DOHH2 (cell line): ENCODE measurements around the gene PTPN2.

Experiments used
- H3F3A ChIP-seq: fragments of 200-600 bp; sonication (generic), shearing (Covaris generic); 2 replicates; pipeline ENCODE4 v1.6.0; 2016; ENCODE audit warnings: antibody characterized with exemption, mild to moderate bottlenecking; ENCODE audit not compliant: control insufficient read depth, insufficient read depth
- H3K27ac ChIP-seq: fragments of 200-600 bp; sonication (generic); 2 replicates; pipeline ENCODE4 v1.5.1; 2014; ENCODE audit warnings: low read depth, mild to moderate bottlenecking, low read length, moderate library complexity
- H3K27me3 ChIP-seq: fragments of 200-600 bp; sonication (generic); 2 replicates; pipeline ENCODE4 v1.6.1; 2014; ENCODE audit warnings: mild to moderate bottlenecking, low read length, mixed read lengths; ENCODE audit not compliant: control insufficient read depth
- H3K36me3 ChIP-seq: fragments of 200-600 bp; sonication (generic); 2 replicates; pipeline ENCODE4 v1.6.1; 2014; ENCODE audit warnings: mild to moderate bottlenecking, low read length, moderate library complexity, mixed read lengths; ENCODE audit not compliant: control insufficient read depth
- H3K4me1 ChIP-seq: fragments of 200-600 bp; sonication (generic); 2 replicates; pipeline ENCODE4 v1.6.1; 2014; ENCODE audit warnings: mild to moderate bottlenecking, low read length, mixed read lengths; ENCODE audit not compliant: control insufficient read depth
- H3K4me2 ChIP-seq: fragments of 200-600 bp; sonication (generic); 2 replicates; pipeline ENCODE4 v1.6.0; 2014; ENCODE audit warnings: mild to moderate bottlenecking, low read length, moderate library complexity
- H3K4me3 ChIP-seq: fragments of 200-600 bp; sonication (generic); 2 replicates; pipeline ENCODE4 v1.5.1; 2014; ENCODE audit warnings: mild to moderate bottlenecking, low read length, mixed read lengths
- H3K79me2 ChIP-seq: fragments of 200-600 bp; sonication (generic); 2 replicates; pipeline ENCODE4 v1.6.1; 2014; ENCODE audit warnings: mild to moderate bottlenecking, low read length, mixed read lengths; ENCODE audit not compliant: control insufficient read depth
- H3K9me2 ChIP-seq: fragments of 200-600 bp; sonication (generic); replicated peaks from 2 replicates; pipeline ENCODE4 v1.6.1; 2014; ENCODE audit warnings: mild to moderate bottlenecking, low read length, mixed read lengths; ENCODE audit not compliant: control insufficient read depth
- H3K9me3 ChIP-seq: fragments of 200-600 bp; sonication (generic); 2 replicates; pipeline ENCODE4 v1.6.1; 2014; ENCODE audit warnings: antibody characterized with exemption, low read length, mixed read lengths; ENCODE audit not compliant: control insufficient read depth, insufficient read depth
- H4K20me1 ChIP-seq: fragments of 200-600 bp; sonication (generic); 2 replicates; pipeline ENCODE4 v1.6.0; 2014; ENCODE audit warnings: low read depth, mild to moderate bottlenecking, antibody characterized with exemption, low read length, moderate library complexity; ENCODE audit not compliant: control insufficient read depth, insufficient read depth
- EZH2phosphoT487 ChIP-seq: fragments of 200-600 bp; sonication (generic); IDR thresholded peaks from 2 replicates; pipeline ENCODE4 v1.6.1; 2017; ENCODE audit warnings: borderline replicate concordance, mild to moderate bottlenecking, antibody characterized with exemption, low read length, moderate library complexity, mixed read lengths
- TF ChIP-seq, protein P1 (sequence below): fragments of 200-600 bp; sonication (generic); IDR thresholded peaks from one replicate; pipeline ENCODE4 v1.5.1; 2014; ENCODE audit warnings: antibody characterized with exemption, mild to moderate bottlenecking, low read depth, low read length; ENCODE audit not compliant: poor library complexity, severe bottlenecking

PTPN2 gene

DNA sequence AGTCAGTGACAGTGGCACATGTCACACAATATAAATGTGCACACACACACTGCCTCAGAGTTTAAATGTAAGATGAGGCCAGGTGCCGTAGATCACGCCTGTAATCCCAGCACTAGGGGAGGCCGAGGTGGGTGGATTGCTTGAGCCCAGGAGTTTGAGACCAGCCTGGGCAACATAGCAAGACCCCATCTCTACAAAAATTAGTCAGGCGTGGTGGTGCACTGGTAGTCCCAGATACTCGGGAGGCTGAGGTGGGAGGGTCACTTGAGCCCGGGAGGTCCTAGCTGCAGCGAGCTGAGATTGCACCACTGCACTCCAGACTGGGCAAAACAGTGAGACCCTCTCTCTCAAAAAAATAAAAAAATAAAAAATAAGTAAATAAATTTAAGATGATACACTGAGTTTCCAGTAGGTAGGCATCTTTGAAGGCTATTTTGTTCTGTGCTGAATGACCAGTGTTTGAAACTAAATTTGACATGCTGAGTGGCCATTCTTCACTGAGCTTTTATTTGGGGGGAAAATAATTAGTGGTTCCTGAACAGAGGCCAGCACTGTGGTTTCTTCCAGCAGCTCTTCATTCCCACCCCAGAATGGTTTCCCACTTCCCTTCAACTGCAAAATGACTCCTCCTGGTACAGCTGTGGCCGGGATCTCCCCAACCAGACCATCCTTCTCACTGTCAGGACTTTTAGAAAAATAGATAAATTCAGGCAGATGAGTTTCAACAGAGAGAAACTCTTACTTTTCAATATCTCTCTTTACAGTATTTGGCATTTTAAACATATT, 136.3 kb downstream of the PTPN2 start:
- Histone ChIP-seq H3K9me2 (no peaks in the 10 kb centered on the region), H3K27me3 (peaks cover 31% of the 10 kb centered on the region), H3K4me2 (no peak overlapping the region), H3K27ac (no peak overlapping the region), H3F3A (no peaks in the 10 kb centered on the region), H3K36me3 (no peaks in the 10 kb centered on the region), H3K79me2 (no peaks in the 10 kb centered on the region), H3K9me3 (no peaks in the 10 kb centered on the region), H3K4me1 (peaks cover 5% of the 10 kb centered on the region; the same call in 1 of the 2 replicates), H4K20me1 (no peaks in the 10 kb centered on the region), H3K4me3 (no peak overlapping the region)
- TF ChIP-seq, protein P1, sequence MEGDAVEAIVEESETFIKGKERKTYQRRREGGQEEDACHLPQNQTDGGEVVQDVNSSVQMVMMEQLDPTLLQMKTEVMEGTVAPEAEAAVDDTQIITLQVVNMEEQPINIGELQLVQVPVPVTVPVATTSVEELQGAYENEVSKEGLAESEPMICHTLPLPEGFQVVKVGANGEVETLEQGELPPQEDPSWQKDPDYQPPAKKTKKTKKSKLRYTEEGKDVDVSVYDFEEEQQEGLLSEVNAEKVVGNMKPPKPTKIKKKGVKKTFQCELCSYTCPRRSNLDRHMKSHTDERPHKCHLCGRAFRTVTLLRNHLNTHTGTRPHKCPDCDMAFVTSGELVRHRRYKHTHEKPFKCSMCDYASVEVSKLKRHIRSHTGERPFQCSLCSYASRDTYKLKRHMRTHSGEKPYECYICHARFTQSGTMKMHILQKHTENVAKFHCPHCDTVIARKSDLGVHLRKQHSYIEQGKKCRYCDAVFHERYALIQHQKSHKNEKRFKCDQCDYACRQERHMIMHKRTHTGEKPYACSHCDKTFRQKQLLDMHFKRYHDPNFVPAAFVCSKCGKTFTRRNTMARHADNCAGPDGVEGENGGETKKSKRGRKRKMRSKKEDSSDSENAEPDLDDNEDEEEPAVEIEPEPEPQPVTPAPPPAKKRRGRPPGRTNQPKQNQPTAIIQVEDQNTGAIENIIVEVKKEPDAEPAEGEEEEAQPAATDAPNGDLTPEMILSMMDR, result no peak
- TF ChIP-seq EZH2phosphoT487, result no peak

DNA sequence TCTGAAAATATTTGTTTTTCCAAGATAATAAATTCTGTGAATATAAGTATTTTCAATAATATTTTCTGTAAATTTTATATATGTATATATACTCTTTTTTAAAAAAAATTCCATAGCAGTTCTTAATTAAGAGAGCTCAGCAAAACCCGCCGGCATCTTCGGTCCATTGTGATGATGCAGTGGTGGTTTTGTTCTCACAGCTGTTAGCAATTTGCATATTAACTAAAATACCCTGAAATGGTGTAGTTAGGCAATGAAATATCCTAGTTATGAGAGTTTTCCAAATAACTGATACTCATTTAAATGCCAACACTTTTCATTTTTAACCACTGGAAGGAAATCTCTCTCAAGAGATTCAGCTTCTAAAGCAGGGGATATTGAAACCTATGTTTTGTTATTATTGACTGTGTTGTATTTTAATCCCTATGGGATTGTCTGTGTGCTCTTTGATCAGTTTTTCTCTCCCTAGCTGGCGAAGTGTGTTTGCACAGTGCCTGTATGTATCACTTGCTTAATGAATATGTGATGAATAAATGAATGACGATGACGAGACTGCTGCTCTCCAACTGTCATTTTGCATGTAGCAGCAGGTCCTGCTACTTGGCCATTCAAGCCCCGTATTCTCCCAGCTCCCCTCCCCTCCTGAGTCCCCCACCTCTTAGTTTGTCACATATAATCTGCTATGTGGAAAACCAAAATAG, 138.8 kb downstream of the PTPN2 start:
- peaks cover 3% of the 10 kb centered on the region; the same call in 1 of the 2 replicates for H3K4me1 ChIP-seq
- no peak overlapping the region for H3K4me3 ChIP-seq
- TF ChIP-seq, protein P1, result no peak
- no peak for TF ChIP-seq EZH2phosphoT487
- H4K20me1 ChIP-seq, result no peaks in the 10 kb centered on the region
- no peak overlapping the region for H3K4me2 ChIP-seq
- no peaks in the 10 kb centered on the region for H3K9me3 ChIP-seq
- no peaks in the 10 kb centered on the region for H3K79me2 ChIP-seq
- H3K27me3 ChIP-seq, result peaks cover 24% of the 10 kb centered on the region
- H3K27ac ChIP-seq, result no peak overlapping the region
- H3F3A ChIP-seq, result no peaks in the 10 kb centered on the region
- no peaks in the 10 kb centered on the region for H3K36me3 ChIP-seq
- H3K9me2 ChIP-seq, result no peaks in the 10 kb centered on the region

DNA sequence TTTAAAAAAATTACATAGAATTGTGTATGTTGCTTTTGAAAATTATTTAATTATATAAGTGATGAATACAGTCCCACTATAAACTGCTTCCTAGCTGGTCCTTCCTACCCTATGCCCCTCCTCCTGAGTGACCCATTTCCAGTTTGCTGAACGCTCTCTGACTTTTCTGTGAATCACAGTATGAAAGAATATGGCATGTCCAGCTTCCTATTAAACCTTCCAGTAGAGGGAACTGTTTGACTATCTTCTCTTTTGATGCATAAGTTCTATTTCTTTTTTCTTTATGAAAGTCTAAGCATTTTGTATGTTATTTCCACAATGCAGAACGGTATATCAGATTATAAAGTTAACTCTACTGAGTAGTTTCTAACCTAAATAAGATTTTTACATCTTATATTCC, 139.9 kb downstream of the PTPN2 start:
- Histone ChIP-seq H3K36me3 (no peaks in the 10 kb centered on the region), H3K9me3 (no peaks in the 10 kb centered on the region), H3K4me2 (no peak overlapping the region), H3F3A (no peaks in the 10 kb centered on the region), H4K20me1 (no peaks in the 10 kb centered on the region), H3K4me3 (no peak overlapping the region), H3K27me3 (peaks cover 14% of the 10 kb centered on the region), H3K9me2 (no peaks in the 10 kb centered on the region), H3K4me1 (no peaks in the 10 kb centered on the region), H3K27ac (no peak overlapping the region), H3K79me2 (no peaks in the 10 kb centered on the region)
- TF ChIP-seq, protein P1, result peak; percentile 46
- TF ChIP-seq EZH2phosphoT487, result no peak
